Left forelimb (tissue), 1 donor: ENCODE measurements around the gene CRAMP1.
"Not testable (repeated sequence)": the region's sequence is repeated elsewhere in the genome, so short reads cannot be mapped to it uniquely, and the experiment has no call there.

Source experiments
- DNase-seq: peaks from one replicate; pipeline ENCODE4 v3.0.0-alpha.2; 2018; ENCODE audit warnings: low spot score

The CRAMP1 gene

GRCh38 chr16:1713331-1713730, 101.2 kb downstream of the CRAMP1 start:
- DNase-seq: no peak

GRCh38 chr16:1713933-1714332, 101.8 kb downstream of the CRAMP1 start:
- no peak for DNase-seq

- DNase-seq: no peak
Measured at GRCh38 chr16:1715220-1715619, 103.1 kb downstream of the CRAMP1 start.

- not testable (repeated sequence) for DNase-seq
Measured at GRCh38 chr16:1718236-1718635, 106.1 kb downstream of the CRAMP1 start.

- not testable (repeated sequence) for DNase-seq
Measured at GRCh38 chr16:1719559-1720229, 107.5 kb downstream of the CRAMP1 start.

GRCh38 chr16:1721372-1721771, 109.2 kb downstream of the CRAMP1 start:
- no peak for DNase-seq

GRCh38 chr16:1723450-1724147, 111.4 kb downstream of the CRAMP1 start:
- DNase-seq: no peak

- DNase-seq: no peak
Measured at GRCh38 chr16:1724491-1724890, 112.3 kb downstream of the CRAMP1 start.

GRCh38 chr16:1726661-1727502, 114.7 kb downstream of the CRAMP1 start:
- no peak for DNase-seq
